Activated CD8-positive, alpha-beta T cell treated with anti-CD3 and anti-CD28 coated beads for 36 hours (primary cell): ENCODE measurements around the gene ZNHIT1. TPM values are rescaled to one million over a fixed set of nuclear protein-coding genes. Genes with fewer than 3 reads are reported as not detected.
"Not testable (repeated sequence)": the region's sequence is repeated elsewhere in the genome, so short reads cannot be mapped to it uniquely, and the experiment has no call there.

Source experiments
- ATAC-seq: fragments of 200-7000 bp; cut with Tn5 transposase; one replicate; pipeline ENCODE4 v1.10.0; 2021; ENCODE audit warnings: mild to moderate bottlenecking, moderate library complexity
- CTCF ChIA-PET: fragments of 350-600 bp; sonication (Branson Sonifier 250); formaldehyde crosslinking; loops from one replicate; lab custom pipeline; 2021; ENCODE audit warnings: antibody characterized with exemption; lab: Charles Lee
- POLR2A ChIA-PET: fragments of 350-600 bp; sonication (Branson Sonifier 250); formaldehyde crosslinking; loops from one replicate; lab custom pipeline; 2021; ENCODE audit warnings: antibody characterized with exemption; lab: Charles Lee
- DNase-seq: peaks from one replicate; pipeline ENCODE4 v3.0.0-alpha.2; 2020
- H3K27ac Mint-ChIP-seq: one replicate; pipeline ENCODE4 v1.8.0; 2021; ENCODE audit warnings: mild to moderate bottlenecking, mixed read lengths
- H3K27me3 Mint-ChIP-seq: one replicate; pipeline ENCODE4 v1.8.0; 2021; ENCODE audit warnings: mixed read lengths
- H3K36me3 Mint-ChIP-seq: one replicate; pipeline ENCODE4 v1.8.0; 2021; ENCODE audit warnings: low read depth, mixed read lengths
- H3K4me1 Mint-ChIP-seq: one replicate; pipeline ENCODE4 v1.8.0; 2021; ENCODE audit warnings: low read depth, mixed read lengths
- H3K4me3 Mint-ChIP-seq: one replicate; pipeline ENCODE4 v1.8.0; 2021; ENCODE audit warnings: mild to moderate bottlenecking, moderate library complexity, mixed read lengths
- H3K9me3 Mint-ChIP-seq: one replicate; pipeline ENCODE4 v1.8.0; 2021; ENCODE audit warnings: mixed read lengths
- intact Hi-C: fragments of 100-400 bp; cut with micrococcal nuclease; formaldehyde crosslinking; loops from one replicate; pipeline ENCODE4 v1.10.0; 2022
- total RNA-seq, 2 experiments: library from RNA; stranded (reverse); gene quantifications; one replicate each; pipeline ENCODE4 v1.2.3, GENCODE V29; 2021
- TF ChIP-seq, protein P1 (sequence below): fragments of 200-600 bp; IDR thresholded peaks from one replicate; pipeline ENCODE4 v1.8.0; 2022; ENCODE audit warnings: antibody characterized with exemption, mild to moderate bottlenecking

The ZNHIT1 gene
- total RNA-seq, 2 experiments from 2014 or later = 36.8 to 37.9 TPM

DNA sequence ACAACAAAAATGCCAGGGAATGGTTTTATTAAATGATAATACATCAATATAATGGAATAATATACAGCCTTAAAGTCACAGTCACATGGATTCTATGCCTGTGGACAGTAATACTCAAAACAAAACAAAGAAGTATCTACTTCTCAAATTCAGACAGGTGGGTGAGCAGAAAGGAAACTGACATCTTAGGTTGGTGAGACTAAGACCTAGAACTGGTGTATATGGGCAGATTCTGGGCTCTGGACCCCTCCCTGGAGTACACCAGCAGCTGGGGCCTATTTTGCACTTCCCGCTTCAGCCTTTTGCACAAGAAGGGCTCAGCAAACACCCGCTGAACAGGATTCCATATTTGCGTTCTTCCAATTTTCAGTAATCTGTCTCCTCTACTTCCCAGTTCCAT, 32.4 kb downstream of the ZNHIT1 start:
- H3K4me1 Mint-ChIP-seq = peaks cover 30% of the 10 kb centered on the region
- H3K4me3 Mint-ChIP-seq = peak overlapping the region; percentile 91
- H3K27ac Mint-ChIP-seq = peak overlapping the region; percentile 49
- ChIA-PET CTCF (interaction anchor here (5.1 kb wide), 1 partner anchor 33 kb away, joined by 27 read pairs; no protein-coding TSS in a partner anchor), POLR2A (interaction anchor here (2.0 kb wide), 1 partner anchor 12 kb away, joined by 4 read pairs; the partner anchor contains the start of gene CLDN15)
- intact Hi-C loops = no loop called here
- DNase-seq = no peak
- no peak for ATAC-seq
- TF ChIP-seq, protein P1, sequence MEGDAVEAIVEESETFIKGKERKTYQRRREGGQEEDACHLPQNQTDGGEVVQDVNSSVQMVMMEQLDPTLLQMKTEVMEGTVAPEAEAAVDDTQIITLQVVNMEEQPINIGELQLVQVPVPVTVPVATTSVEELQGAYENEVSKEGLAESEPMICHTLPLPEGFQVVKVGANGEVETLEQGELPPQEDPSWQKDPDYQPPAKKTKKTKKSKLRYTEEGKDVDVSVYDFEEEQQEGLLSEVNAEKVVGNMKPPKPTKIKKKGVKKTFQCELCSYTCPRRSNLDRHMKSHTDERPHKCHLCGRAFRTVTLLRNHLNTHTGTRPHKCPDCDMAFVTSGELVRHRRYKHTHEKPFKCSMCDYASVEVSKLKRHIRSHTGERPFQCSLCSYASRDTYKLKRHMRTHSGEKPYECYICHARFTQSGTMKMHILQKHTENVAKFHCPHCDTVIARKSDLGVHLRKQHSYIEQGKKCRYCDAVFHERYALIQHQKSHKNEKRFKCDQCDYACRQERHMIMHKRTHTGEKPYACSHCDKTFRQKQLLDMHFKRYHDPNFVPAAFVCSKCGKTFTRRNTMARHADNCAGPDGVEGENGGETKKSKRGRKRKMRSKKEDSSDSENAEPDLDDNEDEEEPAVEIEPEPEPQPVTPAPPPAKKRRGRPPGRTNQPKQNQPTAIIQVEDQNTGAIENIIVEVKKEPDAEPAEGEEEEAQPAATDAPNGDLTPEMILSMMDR = no peak
- no peaks in the 10 kb centered on the region for H3K9me3 Mint-ChIP-seq
- peaks cover 23% of the 10 kb centered on the region for H3K36me3 Mint-ChIP-seq
- H3K27me3 Mint-ChIP-seq = no peaks in the 10 kb centered on the region

DNA sequence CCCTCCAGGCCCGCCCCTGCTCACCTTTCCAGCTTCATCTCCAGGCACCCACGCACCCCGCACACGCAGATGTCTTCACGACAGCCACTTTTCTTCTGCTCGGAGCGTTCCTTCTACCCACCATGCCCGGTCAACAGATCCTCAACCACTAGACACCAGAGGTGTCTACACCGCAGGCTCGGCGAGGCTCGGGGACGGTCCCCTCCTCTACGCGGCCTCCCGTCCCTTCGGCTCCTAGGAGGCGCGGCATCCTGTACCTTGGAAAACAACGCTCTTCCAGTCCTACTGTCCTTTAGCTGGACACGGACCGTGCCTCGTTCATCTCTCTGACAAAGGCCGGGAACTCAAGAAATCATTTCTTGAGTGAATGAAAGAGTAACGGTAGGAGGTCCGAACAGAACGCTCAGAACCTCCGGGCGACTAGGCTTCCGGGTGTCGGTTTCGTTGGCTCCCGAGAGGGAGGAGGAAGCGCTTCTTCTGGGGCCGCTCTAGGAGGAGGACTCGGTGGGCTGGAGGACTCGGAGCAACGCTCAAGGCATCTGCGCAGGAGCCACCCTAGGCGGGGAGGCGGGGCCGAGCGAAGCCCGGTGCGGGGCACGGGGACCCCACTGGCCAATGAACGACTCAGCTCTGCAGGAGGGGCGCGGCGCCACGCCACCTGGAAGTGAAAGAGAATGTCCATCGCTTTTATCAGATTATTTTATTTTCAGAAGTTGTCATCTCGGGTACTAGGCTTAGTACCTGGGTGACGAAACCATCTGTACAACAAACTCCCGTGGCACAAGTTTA, 34.1 kb downstream of the ZNHIT1 start:
- intact Hi-C loops = no loop called here
- no peaks in the 10 kb centered on the region for H3K9me3 Mint-ChIP-seq
- ChIA-PET CTCF (interaction anchor here (0.7 to 5.1 kb wide), 6 partner anchors 8 to 108 kb away, joined by 3 to 27 read pairs (median 8); partner anchors contain the start of genes FIS1 and ZNHIT1), POLR2A (interaction anchor here (0.7 to 2.3 kb wide), 7 partner anchors 8 to 1036 kb away, joined by 3 to 9 read pairs (median 4); partner anchors contain the start of genes CLDN15, FIS1, IFT22 and PLOD3)
- peak; percentile 100 for DNase-seq
- no peaks in the 10 kb centered on the region for H3K27me3 Mint-ChIP-seq
- H3K4me1 Mint-ChIP-seq = peaks cover 24% of the 10 kb centered on the region
- peak overlapping the region; percentile 97 for H3K27ac Mint-ChIP-seq
- TF ChIP-seq, protein P1 = no peak
- peaks cover 18% of the 10 kb centered on the region for H3K36me3 Mint-ChIP-seq
- H3K4me3 Mint-ChIP-seq = peak overlapping the region; percentile 91
- ATAC-seq = peak; percentile 100

DNA sequence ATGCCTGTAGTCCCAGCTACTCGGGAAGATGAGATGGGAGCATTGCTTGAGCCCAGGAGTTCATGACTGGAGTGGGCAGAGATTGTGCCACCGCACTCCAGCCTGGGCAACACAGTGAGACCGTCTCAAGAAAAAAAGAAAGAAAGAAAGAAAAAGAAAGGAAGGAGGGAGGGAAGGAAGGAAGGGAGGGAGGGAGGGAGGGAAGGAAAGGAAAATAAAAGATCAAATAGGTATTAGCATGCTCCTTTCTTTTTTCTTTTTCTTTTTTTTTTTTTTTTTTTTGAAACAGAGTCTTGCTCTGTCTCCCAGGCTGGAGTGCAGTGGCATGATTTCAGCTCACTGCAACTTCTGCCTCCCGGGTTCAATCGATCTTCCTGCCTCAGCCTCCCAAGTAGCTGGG, 35.2 kb downstream of the ZNHIT1 start:
- peak overlapping the region; percentile 91 for H3K4me3 Mint-ChIP-seq
- intact Hi-C loops = not testable (repeated sequence)

DNA sequence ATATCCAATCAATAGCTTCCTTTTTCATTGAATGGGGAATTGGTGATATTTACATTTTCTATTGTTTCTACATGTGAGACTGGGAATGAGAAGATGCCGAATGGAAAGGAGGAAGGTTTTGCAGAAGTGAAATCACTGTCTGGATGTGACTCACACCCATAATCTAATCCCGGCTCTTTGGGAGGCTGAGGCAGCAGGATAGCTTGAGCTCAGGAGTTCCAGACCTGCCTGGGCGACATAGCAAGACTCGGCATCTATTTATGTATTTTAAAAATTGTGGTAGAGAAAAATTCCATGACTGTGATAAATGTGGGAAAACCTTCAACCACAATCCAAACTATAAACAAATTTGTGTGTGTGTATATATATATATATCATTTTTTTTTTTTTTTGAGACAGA, 37.8 kb downstream of the ZNHIT1 start:
- no peaks in the 10 kb centered on the region for H3K9me3 Mint-ChIP-seq
- H3K27ac Mint-ChIP-seq = no peak overlapping the region
- DNase-seq (no peak), ATAC-seq (no peak)
- intact Hi-C loops = no loop called here
- ChIA-PET CTCF (interaction anchor here (1.0 to 4.9 kb wide), 2 partner anchors 27 to 63 kb away, joined by 3 to 20 read pairs; no protein-coding TSS in a partner anchor), POLR2A (interaction anchor here (1.5 kb wide), 1 partner anchor 12 kb away, joined by 4 read pairs; no protein-coding TSS in a partner anchor)
- peaks cover 9% of the 10 kb centered on the region for H3K4me1 Mint-ChIP-seq
- no peak overlapping the region for H3K4me3 Mint-ChIP-seq
- no peaks in the 10 kb centered on the region for H3K27me3 Mint-ChIP-seq
- H3K36me3 Mint-ChIP-seq = peaks cover 9% of the 10 kb centered on the region
- TF ChIP-seq, protein P1 = no peak

More for the DNA sequence above, 35.2 kb downstream of the ZNHIT1 start:
- Mint-ChIP-seq H3K4me1 (peaks cover 19% of the 10 kb centered on the region), H3K36me3 (peaks cover 15% of the 10 kb centered on the region)
- not testable (repeated sequence) for DNase-seq, H3K9me3 Mint-ChIP-seq, ATAC-seq, H3K27me3 Mint-ChIP-seq, H3K27ac Mint-ChIP-seq
- ChIA-PET POLR2A (interaction anchor here (2.3 kb wide), 1 partner anchor 9 kb away, joined by 9 read pairs; the partner anchor contains the start of gene FIS1), CTCF (interaction anchor here (1.7 to 4.9 kb wide), 3 partner anchors 9 to 35 kb away, joined by 8 to 20 read pairs (median 12); partner anchors contain the start of genes FIS1 and ZNHIT1)

DNA sequence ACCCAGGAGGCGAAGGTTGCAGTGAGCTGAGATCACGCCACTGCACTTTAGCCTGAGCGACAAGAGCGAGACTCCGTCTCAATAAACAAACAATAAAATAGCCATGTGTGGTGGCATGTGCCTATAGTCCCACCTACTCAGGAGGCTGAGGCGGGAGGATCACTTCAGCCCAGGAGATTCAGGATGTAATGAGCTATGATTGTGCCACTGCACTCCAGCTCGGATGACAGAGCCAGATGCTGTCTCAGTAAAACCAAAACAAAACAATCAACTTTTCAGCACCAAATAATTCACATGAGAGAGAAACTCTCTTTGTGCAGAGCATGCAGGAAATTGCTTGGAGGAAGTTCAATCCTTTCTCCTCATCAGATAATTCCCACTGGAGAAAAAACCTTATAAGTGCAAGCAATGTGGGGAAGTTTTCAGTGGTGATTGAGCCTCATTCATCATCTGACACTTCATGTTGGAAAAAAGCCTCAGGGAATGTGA, 40.3 kb downstream of the ZNHIT1 start:
- no peaks in the 10 kb centered on the region for H3K36me3 Mint-ChIP-seq
- TF ChIP-seq, protein P1 = no peak
- H3K27ac Mint-ChIP-seq = no peak overlapping the region
- no peak for ATAC-seq
- H3K4me1 Mint-ChIP-seq = no peaks in the 10 kb centered on the region
- H3K4me3 Mint-ChIP-seq = no peak overlapping the region
- CTCF ChIA-PET = interaction anchor here (0.7 to 1.4 kb wide), 3 partner anchors 14 to 32 kb away, joined by 3 to 8 read pairs (median 4); no protein-coding TSS in a partner anchor
- intact Hi-C loops = no loop called here
- H3K9me3 Mint-ChIP-seq = no peaks in the 10 kb centered on the region
- POLR2A ChIA-PET = no interaction called here
- H3K27me3 Mint-ChIP-seq = peaks cover 2% of the 10 kb centered on the region
- no peak for DNase-seq

DNA sequence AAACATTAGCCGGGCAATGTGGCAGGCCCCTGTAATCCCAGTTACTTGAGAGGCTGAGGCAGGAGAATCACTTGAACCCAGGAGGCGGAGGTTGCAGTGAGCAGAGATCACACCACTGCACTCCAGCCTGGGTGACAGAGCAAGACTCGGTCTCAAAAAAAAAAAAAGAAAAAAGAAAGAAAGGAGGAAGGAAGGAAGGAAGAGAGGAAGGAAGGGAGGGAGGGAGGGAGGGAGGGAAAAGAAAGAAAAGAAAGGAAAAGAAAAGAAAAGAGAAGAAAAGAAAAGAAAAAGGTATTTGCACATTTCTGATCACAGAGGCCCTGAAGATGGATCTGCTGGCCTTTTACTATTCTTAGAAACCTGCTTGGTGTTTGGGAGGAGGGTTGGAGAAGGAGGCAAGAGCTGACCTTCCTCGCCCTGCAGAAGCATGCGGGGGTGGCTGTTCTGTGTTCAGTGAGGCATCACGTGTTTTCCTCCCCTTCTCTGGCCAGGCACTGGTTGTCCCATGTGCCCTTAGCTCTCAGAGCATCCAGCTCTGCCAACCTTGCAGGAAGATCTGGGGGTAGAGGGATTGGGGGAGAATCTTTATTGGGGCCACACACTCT, 46.2 kb downstream of the ZNHIT1 start:
- POLR2A ChIA-PET = interaction anchor here (1.3 kb wide), 1 partner anchor 14 kb away, joined by 3 read pairs; no protein-coding TSS in a partner anchor
- H3K27me3 Mint-ChIP-seq, H3K9me3 Mint-ChIP-seq, H3K36me3 Mint-ChIP-seq, DNase-seq, H3K4me3 Mint-ChIP-seq, H3K4me1 Mint-ChIP-seq, intact Hi-C loops, H3K27ac Mint-ChIP-seq, ATAC-seq: not testable (repeated sequence)
- CTCF ChIA-PET = interaction anchor here (1.5 kb wide), 1 partner anchor 20 kb away, joined by 3 read pairs; the partner anchor contains the start of gene FIS1
